VCaP (cell line): ENCODE results near the gene SORL1.

Experiments used
- H3K27ac ChIP-seq: fragments of 450-650 bp; 2 replicates; pipeline ENCODE4 v1.5.1; 2017
- CTCF ChIP-seq: fragments of 450-650 bp; conservative IDR thresholded peaks from 2 replicates; pipeline ENCODE4 v1.5.1; 2017; ENCODE audit warnings: mild to moderate bottlenecking, moderate library complexity

Gene SORL1

GRCh38 chr11:121667836-121668235, 215.7 kb downstream of the SORL1 start:
- no peak for TF ChIP-seq CTCF
- no peak overlapping the region for H3K27ac ChIP-seq

- no peak overlapping the region for H3K27ac ChIP-seq
- TF ChIP-seq CTCF, result no peak
Measured at GRCh38 chr11:121669422-121669821, 217.3 kb downstream of the SORL1 start.

- H3K27ac ChIP-seq, result no peak overlapping the region
- TF ChIP-seq CTCF, result no peak
Measured at GRCh38 chr11:121670266-121670665, 218.2 kb downstream of the SORL1 start.

- H3K27ac ChIP-seq, result no peak overlapping the region
- no peak for TF ChIP-seq CTCF
Measured at GRCh38 chr11:121670805-121671282, 218.7 kb downstream of the SORL1 start.

- TF ChIP-seq CTCF, result no peak
- H3K27ac ChIP-seq, result no peak overlapping the region
Measured at GRCh38 chr11:121671283-121672168, 219.4 kb downstream of the SORL1 start.

- H3K27ac ChIP-seq, result no peak overlapping the region
- TF ChIP-seq CTCF, result no peak
Measured at GRCh38 chr11:121672630-121673487, 220.7 kb downstream of the SORL1 start.
